SK-N-SH treated with all-trans-retinoic acid at 6 μM for 48 hours (cell line): ENCODE data around the gene FAS.

Source experiments
- ATAC-seq: fragments of 200-7000 bp; cut with Tn5 transposase; 3 replicates; pipeline ENCODE4 v1.9.1; 2020; ENCODE audit warnings: mild to moderate bottlenecking, moderate library complexity
- ARNTL ChIP-seq: fragments of 450-650 bp; formaldehyde crosslinking; IDR thresholded peaks from 2 replicates; pipeline ENCODE4 v1.5.0; 2020; ENCODE audit warnings: low read depth, mild to moderate bottlenecking, moderate library complexity, borderline replicate concordance
- BACH2 ChIP-seq: fragments of 250-450 bp; sonication (Bioruptor Pico); IDR thresholded peaks from 2 replicates; pipeline ENCODE4 v1.9.0; 2021; ENCODE audit warnings: mild to moderate bottlenecking, borderline replicate concordance
- CREB5 ChIP-seq: fragments of 250-450 bp; sonication (Bioruptor Pico); IDR thresholded peaks from 2 replicates; pipeline ENCODE4 v1.5.1; 2020; ENCODE audit warnings: low read depth, mild to moderate bottlenecking, moderate library complexity
- CSDC2 ChIP-seq: fragments of 250-450 bp; sonication (Bioruptor Pico); IDR thresholded peaks from 2 replicates; pipeline ENCODE4 v1.5.0; 2020; ENCODE audit warnings: mild to moderate bottlenecking, moderate library complexity
- CSRNP3 ChIP-seq: fragments of 250-450 bp; sonication (Bioruptor Pico); IDR thresholded peaks from 2 replicates; pipeline ENCODE4 v1.5.1; 2021; ENCODE audit warnings: mild to moderate bottlenecking, moderate library complexity
- ESRRG ChIP-seq: fragments of 250-450 bp; sonication (Bioruptor Pico); IDR thresholded peaks from 2 replicates; pipeline ENCODE4 v1.6.1; 2021; ENCODE audit warnings: mild to moderate bottlenecking
- GLIS3 ChIP-seq: fragments of 250-450 bp; sonication (Bioruptor Pico); IDR thresholded peaks from 2 replicates; pipeline ENCODE4 v1.5.0; 2020; ENCODE audit warnings: mild to moderate bottlenecking, moderate library complexity
- ISL1 ChIP-seq: fragments of 250-450 bp; sonication (Bioruptor Pico); IDR thresholded peaks from 2 replicates; pipeline ENCODE4 v2.1.2; 2022; ENCODE audit warnings: mild to moderate bottlenecking, moderate library complexity
- OSR1 ChIP-seq: fragments of 250-450 bp; sonication (Bioruptor Pico); IDR thresholded peaks from 2 replicates; pipeline ENCODE4 v1.8.0; 2022; ENCODE audit warnings: moderate library complexity, mild to moderate bottlenecking, inconsistent platforms
- PATZ1 ChIP-seq: fragments of 250-450 bp; sonication (Bioruptor Pico); IDR thresholded peaks from 2 replicates; pipeline ENCODE4 v1.8.0; 2020; ENCODE audit warnings: mild to moderate bottlenecking, moderate library complexity, borderline replicate concordance
- POU6F1 ChIP-seq: fragments of 250-450 bp; sonication (Bioruptor Pico); IDR thresholded peaks from 2 replicates; pipeline ENCODE4 v1.8.0; 2021; ENCODE audit warnings: low read depth, mild to moderate bottlenecking, moderate library complexity, borderline replicate concordance
- PPARA ChIP-seq: fragments of 250-450 bp; sonication (Bioruptor Pico); IDR thresholded peaks from 2 replicates; pipeline ENCODE4 v1.5.0; 2020; ENCODE audit warnings: mild to moderate bottlenecking, borderline replicate concordance
- RARB ChIP-seq: fragments of 250-450 bp; sonication (Bioruptor Pico); IDR thresholded peaks from 2 replicates; pipeline ENCODE4 v1.8.0; 2021; ENCODE audit warnings: mild to moderate bottlenecking, moderate library complexity
- SNAI2 ChIP-seq: fragments of 250-450 bp; sonication (Bioruptor Pico); IDR thresholded peaks from 2 replicates; pipeline ENCODE4 v1.5.0; 2020; ENCODE audit warnings: mild to moderate bottlenecking, moderate library complexity
- TCF4 ChIP-seq: fragments of 250-450 bp; sonication (Bioruptor Pico); IDR thresholded peaks from 2 replicates; pipeline ENCODE4 v1.8.0; 2021; ENCODE audit warnings: mild to moderate bottlenecking, moderate library complexity, borderline replicate concordance
- TSHZ2 ChIP-seq: fragments of 250-450 bp; sonication (Bioruptor Pico); IDR thresholded peaks from 2 replicates; pipeline ENCODE4 v1.5.0; 2020; ENCODE audit warnings: mild to moderate bottlenecking, moderate library complexity
- ZC3H10 ChIP-seq: fragments of 250-450 bp; sonication (Bioruptor Pico); IDR thresholded peaks from 2 replicates; pipeline ENCODE4 v1.5.1; 2021; ENCODE audit warnings: mild to moderate bottlenecking, moderate library complexity
- ZFP30 ChIP-seq: fragments of 450-650 bp; formaldehyde crosslinking; IDR thresholded peaks from 2 replicates; pipeline ENCODE4 v1.5.0; 2022; ENCODE audit warnings: mild to moderate bottlenecking, moderate library complexity
- ZNF565 ChIP-seq: fragments of 450-650 bp; formaldehyde crosslinking; conservative IDR thresholded peaks from 2 replicates; pipeline ENCODE4 v1.5.0; 2020; ENCODE audit warnings: low read depth, mild to moderate bottlenecking, moderate library complexity
- ZNF70 ChIP-seq: fragments of 450-650 bp; formaldehyde crosslinking; IDR thresholded peaks from 2 replicates; pipeline ENCODE4 v1.5.0; 2020; ENCODE audit warnings: mild to moderate bottlenecking, moderate library complexity
- ZNF8 ChIP-seq: fragments of 450-650 bp; formaldehyde crosslinking; IDR thresholded peaks from 2 replicates; pipeline ENCODE4 v1.5.0; 2020; ENCODE audit warnings: mild to moderate bottlenecking, moderate library complexity

Gene FAS

GRCh38 chr10:88999625-89000024 lies 9.0 kb downstream of the FAS start:
- peak; percentile 19; the same call in 1 of the 3 replicates for ATAC-seq
- TF ChIP-seq BACH2 (CRISPR knock-in tag) = no peak
- no peak for TF ChIP-seq ARNTL

GRCh38 chr10:89001024-89001728 lies 10.6 kb downstream of the FAS start:
- peak; percentile 27; the same call in 2 of the 3 replicates for ATAC-seq
- no peak for TF ChIP-seq RARB (CRISPR knock-in tag)
- TF ChIP-seq ISL1 = no peak
- no peak for TF ChIP-seq CSDC2
- no peak for TF ChIP-seq ZNF8 (CRISPR knock-in tag)
- no peak for TF ChIP-seq CREB5
- TF ChIP-seq SNAI2 (CRISPR knock-in tag) = no peak
- no peak for TF ChIP-seq GLIS3
- TF ChIP-seq ZC3H10 = no peak
- no peak for TF ChIP-seq POU6F1 (CRISPR knock-in tag)
- TF ChIP-seq ZNF70 = no peak
- no peak for TF ChIP-seq TSHZ2
- TF ChIP-seq ZNF565 (CRISPR knock-in tag) = no peak
- no peak for TF ChIP-seq PPARA
- no peak for TF ChIP-seq PATZ1
- no peak for TF ChIP-seq BACH2 (CRISPR knock-in tag)
- no peak for TF ChIP-seq OSR1
- no peak for TF ChIP-seq TCF4 (CRISPR knock-in tag)
- no peak for TF ChIP-seq ZFP30 (CRISPR knock-in tag)
- no peak for TF ChIP-seq CSRNP3 (CRISPR knock-in tag)
- TF ChIP-seq ESRRG (CRISPR knock-in tag) = no peak
- TF ChIP-seq, all 23 proteins: peak for 0

- peak; percentile 50 for ATAC-seq
- no peak for TF ChIP-seq POU6F1 (CRISPR knock-in tag)
- TF ChIP-seq PATZ1 = no peak
- TF ChIP-seq BACH2 (CRISPR knock-in tag) = no peak
- TF ChIP-seq TSHZ2 = no peak
- TF ChIP-seq ZC3H10 = no peak
- TF ChIP-seq CSRNP3 (CRISPR knock-in tag) = no peak
- TF ChIP-seq ZNF565 (CRISPR knock-in tag) = no peak
Measured at GRCh38 chr10:89001729-89002072, 11.1 kb downstream of the FAS start.
